Activated naive CD8-positive, alpha-beta T cell treated with anti-CD3 and anti-CD28 coated beads for 36 hours (primary cell): ENCODE data around the gene PLAGL2. TPM values are rescaled to one million over a fixed set of nuclear protein-coding genes. Genes with fewer than 3 reads are reported as not detected.

ENCODE experiments used
- DNase-seq: peaks from one replicate; pipeline ENCODE4 v3.0.0; 2021
- H3K27ac Mint-ChIP-seq: one replicate; pipeline ENCODE4 v1.8.0; 2022; ENCODE audit warnings: mild to moderate bottlenecking, moderate library complexity, mixed read lengths
- H3K27me3 Mint-ChIP-seq: one replicate; pipeline ENCODE4 v1.8.0; 2022; ENCODE audit warnings: mild to moderate bottlenecking, mixed read lengths
- H3K36me3 Mint-ChIP-seq: one replicate; pipeline ENCODE4 v1.8.0; 2021; ENCODE audit warnings: mild to moderate bottlenecking, mixed read lengths
- H3K4me1 Mint-ChIP-seq: one replicate; pipeline ENCODE4 v1.8.0; 2021; ENCODE audit warnings: mixed read lengths
- H3K4me3 Mint-ChIP-seq: one replicate; pipeline ENCODE4 v1.8.0; 2022; ENCODE audit warnings: mild to moderate bottlenecking, moderate library complexity, mixed read lengths
- H3K9me3 Mint-ChIP-seq: one replicate; pipeline ENCODE4 v1.8.0; 2022; ENCODE audit warnings: mixed read lengths
- total RNA-seq, 2 experiments: library from RNA; stranded (reverse); gene quantifications; one replicate each; pipeline ENCODE4 v1.2.3, GENCODE V29; 2021

Gene PLAGL2
- total RNA-seq, 2 experiments from 2014 or later = 86.9 to 87.2 TPM

GRCh38 chr20:32216179-32217142, 8.9 kb upstream of the PLAGL2 start:
- H3K27me3 Mint-ChIP-seq = no peaks in the 10 kb centered on the region
- peaks cover 48% of the 10 kb centered on the region for H3K36me3 Mint-ChIP-seq
- H3K27ac Mint-ChIP-seq = no peak overlapping the region
- peaks cover 2% of the 10 kb centered on the region for H3K4me1 Mint-ChIP-seq
- no peak for DNase-seq
- H3K4me3 Mint-ChIP-seq = no peak overlapping the region
- H3K9me3 Mint-ChIP-seq = no peaks in the 10 kb centered on the region

DNA sequence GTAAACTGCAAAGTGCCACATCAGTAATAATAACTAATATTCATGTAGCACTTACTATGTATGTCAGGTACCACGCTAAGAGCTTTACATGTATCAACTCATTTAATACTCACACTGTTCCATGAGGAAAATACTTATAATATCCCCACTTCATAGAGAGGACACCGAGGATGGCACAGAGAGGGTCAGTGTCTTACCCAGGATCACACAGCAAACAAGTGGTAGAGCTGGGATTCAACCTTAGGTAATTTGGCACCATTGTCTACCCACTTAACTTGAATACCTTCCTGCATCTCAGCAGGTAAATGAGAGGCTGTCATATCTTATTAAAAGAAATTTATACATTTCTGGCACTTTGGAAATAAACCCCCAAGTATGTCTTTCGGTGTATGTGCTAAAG, 8.2 kb upstream of the PLAGL2 start:
- H3K9me3 Mint-ChIP-seq = no peaks in the 10 kb centered on the region

DNA sequence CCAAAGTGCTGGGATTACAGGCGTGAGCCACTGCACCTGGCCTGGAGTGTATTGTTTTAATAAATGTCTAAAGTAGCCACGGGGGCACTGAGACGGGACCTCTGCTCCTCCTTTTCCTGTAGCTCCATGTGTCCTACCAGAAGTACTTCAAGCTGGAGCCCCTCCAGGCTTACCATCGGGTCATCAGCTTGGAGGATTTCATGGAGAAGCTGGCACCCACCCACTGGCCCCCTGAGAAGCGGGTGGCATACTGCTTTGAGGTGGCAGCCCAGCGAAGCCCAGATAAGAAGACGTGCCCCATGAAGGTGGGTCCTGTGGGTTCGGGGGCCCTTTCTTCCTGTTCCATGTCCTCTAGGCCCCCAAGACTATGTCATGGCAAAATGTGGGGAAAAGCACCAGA, 7.6 kb upstream of the PLAGL2 start:
- no peak for DNase-seq
- Mint-ChIP-seq H3K27ac (no peak overlapping the region), H3K4me1 (peaks cover 13% of the 10 kb centered on the region), H3K27me3 (no peaks in the 10 kb centered on the region), H3K36me3 (peaks cover 52% of the 10 kb centered on the region), H3K4me3 (no peak overlapping the region), H3K9me3 (no peaks in the 10 kb centered on the region)

More for the DNA sequence above, 8.2 kb upstream of the PLAGL2 start:
- Mint-ChIP-seq H3K36me3 (peaks cover 47% of the 10 kb centered on the region), H3K4me1 (peaks cover 7% of the 10 kb centered on the region), H3K27ac (no peak overlapping the region), H3K27me3 (no peaks in the 10 kb centered on the region), H3K4me3 (no peak overlapping the region)
- no peak for DNase-seq

- H3K4me3 Mint-ChIP-seq = no peak overlapping the region
- H3K4me1 Mint-ChIP-seq = peaks cover 26% of the 10 kb centered on the region
- H3K36me3 Mint-ChIP-seq = peaks cover 57% of the 10 kb centered on the region
- H3K9me3 Mint-ChIP-seq = no peaks in the 10 kb centered on the region
- no peak overlapping the region for H3K27ac Mint-ChIP-seq
- no peaks in the 10 kb centered on the region for H3K27me3 Mint-ChIP-seq
- no peak for DNase-seq
These were observed 6.3 kb upstream of the PLAGL2 start for GRCh38 chr20:32213870-32214269.

- no peaks in the 10 kb centered on the region for H3K27me3 Mint-ChIP-seq
- peaks cover 64% of the 10 kb centered on the region for H3K36me3 Mint-ChIP-seq
These were observed 2.5 kb upstream of the PLAGL2 start for GRCh38 chr20:32209850-32210605.

DNA sequence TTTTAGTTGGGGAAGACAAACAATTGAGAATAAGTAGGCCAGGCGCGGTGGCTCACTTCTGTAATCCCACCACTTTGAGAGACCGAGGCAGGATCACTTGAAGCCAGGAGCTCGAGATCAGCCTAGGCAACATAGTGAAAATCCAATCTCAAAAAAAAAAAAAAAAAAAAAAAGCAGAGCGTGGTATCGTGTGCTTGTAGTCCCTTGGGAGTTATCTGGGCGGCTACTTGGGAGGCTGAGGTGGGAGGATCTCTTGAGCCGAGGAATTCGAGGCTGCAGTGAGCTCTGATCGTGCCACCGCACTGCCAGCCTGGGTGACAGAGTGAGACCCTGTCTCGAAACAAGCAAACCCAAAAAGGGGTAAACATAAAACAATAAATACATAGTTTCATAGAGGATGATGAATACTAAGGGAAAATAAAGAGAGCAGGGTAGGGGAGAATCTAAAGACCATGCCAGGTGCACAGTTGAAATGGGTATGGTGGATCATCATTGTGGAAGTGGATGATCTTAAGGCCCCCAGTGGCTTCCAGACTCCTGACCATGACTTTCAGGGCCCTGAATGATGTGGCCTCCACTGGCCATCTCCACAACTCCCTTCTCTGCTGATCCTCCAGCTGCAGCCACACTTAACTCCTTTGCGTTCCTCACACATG, 1.1 kb upstream of the PLAGL2 start:
- Mint-ChIP-seq H3K27ac (peak overlapping the region; percentile 89), H3K27me3 (no peaks in the 10 kb centered on the region), H3K4me3 (peak overlapping the region; percentile 89), H3K9me3 (no peaks in the 10 kb centered on the region), H3K4me1 (peaks cover 50% of the 10 kb centered on the region), H3K36me3 (peaks cover 73% of the 10 kb centered on the region)
- no peak for DNase-seq

More at GRCh38 chr20:32209850-32210605, 2.5 kb upstream of the PLAGL2 start:
- H3K9me3 Mint-ChIP-seq = no peaks in the 10 kb centered on the region
- peak overlapping the region; percentile 89 for H3K4me3 Mint-ChIP-seq
- no peak for DNase-seq
- peak overlapping the region; percentile 89 for H3K27ac Mint-ChIP-seq
- peaks cover 39% of the 10 kb centered on the region for H3K4me1 Mint-ChIP-seq

GRCh38 chr20:32206760-32207625, 550 bp downstream of the PLAGL2 start:
- no peak for DNase-seq

GRCh38 chr20:32205843-32206759, 1.4 kb downstream of the PLAGL2 start:
- H3K27me3 Mint-ChIP-seq = no peaks in the 10 kb centered on the region
- DNase-seq = no peak
- H3K36me3 Mint-ChIP-seq = peaks cover 87% of the 10 kb centered on the region
- H3K27ac Mint-ChIP-seq = peak overlapping the region; percentile 98
- peaks cover 66% of the 10 kb centered on the region for H3K4me1 Mint-ChIP-seq
- peak overlapping the region; percentile 100 for H3K4me3 Mint-ChIP-seq
- no peaks in the 10 kb centered on the region for H3K9me3 Mint-ChIP-seq

More at GRCh38 chr20:32206760-32207625, 550 bp downstream of the PLAGL2 start:
- no peaks in the 10 kb centered on the region for H3K27me3 Mint-ChIP-seq
- peaks cover 65% of the 10 kb centered on the region for H3K4me1 Mint-ChIP-seq
- H3K9me3 Mint-ChIP-seq = no peaks in the 10 kb centered on the region
- peak overlapping the region; percentile 98 for H3K27ac Mint-ChIP-seq
- H3K4me3 Mint-ChIP-seq = peak overlapping the region; percentile 100
- peaks cover 86% of the 10 kb centered on the region for H3K36me3 Mint-ChIP-seq

DNA sequence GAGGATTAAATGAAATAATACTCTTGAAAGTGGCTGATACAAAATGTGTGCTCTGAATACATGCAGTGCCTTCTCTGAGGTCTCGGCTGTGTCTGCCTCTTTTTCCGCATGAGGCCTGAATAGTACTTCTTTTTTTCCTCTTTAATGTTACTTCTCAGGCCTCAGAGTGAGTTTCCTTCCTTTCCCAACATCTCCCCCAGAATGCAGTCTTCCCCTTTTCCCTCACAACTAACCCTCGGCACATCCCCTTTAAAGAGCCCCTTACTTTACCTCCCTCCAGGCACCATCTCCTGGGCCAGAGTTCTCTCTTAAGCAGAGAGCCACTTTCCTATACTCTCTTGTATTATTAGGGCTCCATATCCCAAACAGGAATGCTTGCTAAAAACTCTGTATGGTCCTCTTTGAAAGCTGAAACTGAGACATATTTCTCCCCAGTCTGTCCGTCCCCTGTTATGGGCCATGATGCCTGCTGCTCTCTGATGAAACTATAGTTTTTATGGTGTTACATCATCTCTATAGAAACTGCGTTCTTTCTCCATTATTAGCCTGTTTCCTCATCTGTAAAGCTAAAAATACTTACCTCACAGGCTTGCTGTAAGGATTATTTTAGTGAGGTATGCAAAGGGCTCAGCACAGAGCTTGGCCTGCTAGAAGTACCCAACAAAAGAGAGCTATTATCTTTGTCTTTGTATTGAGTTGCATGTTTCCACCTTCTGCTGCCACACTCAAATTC, 2.3 kb downstream of the PLAGL2 start:
- no peak for DNase-seq
- no peaks in the 10 kb centered on the region for H3K27me3 Mint-ChIP-seq
- peak overlapping the region; percentile 100 for H3K4me3 Mint-ChIP-seq
- peaks cover 64% of the 10 kb centered on the region for H3K4me1 Mint-ChIP-seq
- H3K36me3 Mint-ChIP-seq = peaks cover 83% of the 10 kb centered on the region
- H3K9me3 Mint-ChIP-seq = no peaks in the 10 kb centered on the region
- peak overlapping the region; percentile 98 for H3K27ac Mint-ChIP-seq

DNA sequence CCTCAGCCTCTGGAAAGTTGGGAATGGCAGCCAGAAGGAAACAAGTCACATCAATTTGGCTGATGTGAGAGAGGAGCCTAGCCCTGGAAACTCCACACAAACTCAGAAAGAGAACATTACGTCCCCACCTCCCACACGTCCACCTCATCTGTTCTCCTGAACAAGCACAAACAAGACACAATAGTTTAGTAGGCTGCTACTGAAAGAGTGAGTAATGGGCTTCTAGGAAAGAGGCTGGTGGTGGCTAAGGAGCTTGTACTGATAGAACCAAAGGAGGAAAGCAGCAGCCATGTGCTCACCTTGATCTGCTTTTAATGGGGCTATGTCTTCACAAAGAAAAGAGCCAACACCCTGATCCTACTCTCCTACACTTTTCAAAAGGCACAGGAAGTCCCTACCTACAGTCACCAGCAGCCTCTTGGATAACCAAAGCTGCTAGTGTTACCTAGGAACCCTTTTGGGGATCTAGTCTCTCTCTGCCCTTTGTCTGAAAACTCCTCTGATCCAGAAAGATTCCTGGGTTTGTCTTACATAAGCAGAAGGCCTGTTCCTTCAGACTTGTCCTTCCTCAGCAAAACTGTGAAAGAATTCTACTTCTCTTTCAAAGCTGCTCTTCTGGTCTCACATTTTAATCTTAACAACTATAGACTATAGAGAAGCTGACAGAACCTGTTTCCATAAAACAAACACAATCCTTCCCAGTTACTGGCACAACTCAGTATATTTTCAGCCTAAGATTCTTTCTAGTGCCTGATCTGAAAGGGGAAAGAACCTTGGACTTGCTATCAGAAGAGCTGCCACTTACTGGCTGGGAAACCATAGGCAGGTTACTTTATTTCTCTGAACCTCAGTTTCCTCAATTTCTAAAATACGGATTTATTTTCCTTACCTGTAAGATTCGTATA, 3.1 kb downstream of the PLAGL2 start:
- Mint-ChIP-seq H3K27me3 (no peaks in the 10 kb centered on the region), H3K9me3 (no peaks in the 10 kb centered on the region), H3K27ac (peak overlapping the region; percentile 98), H3K4me3 (peak overlapping the region; percentile 100), H3K4me1 (peaks cover 61% of the 10 kb centered on the region), H3K36me3 (peaks cover 78% of the 10 kb centered on the region)
- peak; percentile 74 for DNase-seq

GRCh38 chr20:32203356-32204204, 4.0 kb downstream of the PLAGL2 start:
- Mint-ChIP-seq H3K36me3 (peaks cover 77% of the 10 kb centered on the region), H3K4me1 (peaks cover 64% of the 10 kb centered on the region), H3K27me3 (no peaks in the 10 kb centered on the region), H3K9me3 (no peaks in the 10 kb centered on the region), H3K4me3 (peak overlapping the region; percentile 100), H3K27ac (peak overlapping the region; percentile 98)
- DNase-seq = no peak
